SK-N-SH treated with all-trans-retinoic acid at 6 μM for 48 hours (cell line): ENCODE data around the gene GHRH.

Source experiments
- ISL1 ChIP-seq: fragments of 250-450 bp; sonication (Bioruptor Pico); IDR thresholded peaks from 2 replicates; pipeline ENCODE4 v2.1.2; 2022; ENCODE audit warnings: mild to moderate bottlenecking, moderate library complexity
- ZNF8 ChIP-seq: fragments of 450-650 bp; formaldehyde crosslinking; IDR thresholded peaks from 2 replicates; pipeline ENCODE4 v1.5.0; 2020; ENCODE audit warnings: mild to moderate bottlenecking, moderate library complexity

DNA sequence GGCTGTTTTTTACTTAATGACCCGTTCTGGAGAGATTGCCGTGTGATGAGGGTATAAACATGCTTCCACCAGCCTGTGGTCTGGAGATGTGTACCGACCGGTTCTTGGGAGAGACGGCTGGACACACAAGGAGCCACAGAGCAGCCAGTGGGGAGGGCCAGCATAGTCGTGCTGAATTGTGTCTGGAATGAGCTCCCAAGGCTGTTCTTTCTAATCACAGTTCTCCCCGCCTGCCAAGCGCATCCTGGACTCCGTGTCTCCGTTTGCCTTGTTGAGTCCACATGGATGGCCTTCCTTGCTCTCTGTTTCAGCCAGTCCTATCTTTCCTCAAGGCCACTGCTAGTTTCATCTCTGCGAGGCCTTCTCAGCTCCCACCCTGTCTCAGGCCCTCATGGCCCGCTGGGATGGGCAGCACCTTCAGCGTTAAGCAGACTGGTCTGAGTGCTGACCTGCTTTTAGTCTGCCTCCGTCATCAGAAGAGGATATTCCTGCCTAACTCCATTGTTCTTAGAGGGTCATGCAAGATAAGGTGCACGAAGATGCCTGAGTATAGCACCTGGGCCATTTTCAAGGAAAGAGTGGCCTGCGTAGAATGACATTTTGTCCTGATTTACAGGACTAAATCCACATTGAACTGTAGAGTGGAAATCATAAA is 48.4 kb upstream of the GHRH start:
- TF ChIP-seq ISL1 (CRISPR knock-in tag) = no peak
- no peak for TF ChIP-seq ZNF8 (CRISPR knock-in tag)
